Bronchial epithelial cell (primary cell): ENCODE data around the gene GSTM2. TPM values are rescaled to one million over a fixed set of nuclear protein-coding genes. Genes with fewer than 3 reads are reported as not detected.

Experiments
- DNase-seq: peaks from one replicate; pipeline ENCODE4 v3.0.0-alpha.2; 2010; ENCODE audit warnings: low read depth
- FAIRE-seq: peaks from 2 replicates; lab custom pipeline; 2011; peaks lifted over from hg19 to GRCh38; lab: Jason Lieb, UNC
- H3K27me3 ChIP-seq: 2 replicates; pipeline ENCODE4 v1.5.1; 2011; ENCODE audit warnings: low read length; ENCODE audit not compliant: control insufficient read depth, insufficient read depth
- H3K36me3 ChIP-seq: 2 replicates; pipeline ENCODE4 v1.5.1; 2011; ENCODE audit warnings: low read length; ENCODE audit not compliant: control insufficient read depth, insufficient read depth
- H3K4me3 ChIP-seq: 2 replicates; pipeline ENCODE4 v1.5.1; 2011; ENCODE audit warnings: mild to moderate bottlenecking, low read depth, low read length, control low read depth
- CTCF ChIP-seq: IDR thresholded peaks from 2 replicates; pipeline ENCODE4 v1.5.1; 2011; ENCODE audit warnings: mild to moderate bottlenecking, moderate library complexity, low read length, control low read depth, inconsistent platforms; ENCODE audit not compliant: insufficient read depth, severe bottlenecking
- total RNA-seq: library from RNA; depleted of rRNA; stranded (reverse); fragments of >200 nt; gene quantifications from 2 replicates; pipeline ENCODE4 v1.2.1, GENCODE V29; 2014

Gene GSTM2
- total RNA-seq, 1 donor from 2014 or later, result 0.26 TPM

DNA sequence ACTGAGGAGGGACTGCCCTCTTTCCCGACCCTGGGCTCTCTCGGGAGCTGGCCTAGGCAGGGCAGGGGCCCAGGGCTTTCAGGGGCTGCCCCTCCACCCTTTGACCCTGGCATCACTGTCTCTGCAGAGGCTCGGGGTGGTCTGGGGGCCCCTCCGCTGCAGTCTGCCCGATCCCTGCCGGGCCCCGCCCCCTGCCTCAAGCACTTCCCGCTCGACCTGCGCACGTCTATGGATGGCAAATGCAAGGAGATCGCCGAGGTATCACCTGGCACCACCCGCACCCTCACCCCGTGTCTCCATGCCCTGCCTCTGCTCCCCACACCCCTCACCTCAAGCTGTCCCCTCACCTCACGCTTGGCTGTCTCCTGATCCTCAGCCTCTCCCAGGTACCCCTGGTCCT lies 42.7 kb upstream of the GSTM2 start:
- no peak overlapping the region for H3K4me3 ChIP-seq
- DNase-seq (no peak), FAIRE-seq (no peak)
- TF ChIP-seq CTCF, result no peak
- peaks cover 19% of the 10 kb centered on the region for H3K36me3 ChIP-seq
- H3K27me3 ChIP-seq, result no peaks in the 10 kb centered on the region

- DNase-seq (no peak), FAIRE-seq (no peak)
- H3K36me3 ChIP-seq, result peaks cover 23% of the 10 kb centered on the region
- TF ChIP-seq CTCF, result no peak
- no peak overlapping the region for H3K4me3 ChIP-seq
- no peaks in the 10 kb centered on the region for H3K27me3 ChIP-seq
These were observed 42.0 kb upstream of the GSTM2 start for GRCh38 chr1:109625601-109626560.

DNA sequence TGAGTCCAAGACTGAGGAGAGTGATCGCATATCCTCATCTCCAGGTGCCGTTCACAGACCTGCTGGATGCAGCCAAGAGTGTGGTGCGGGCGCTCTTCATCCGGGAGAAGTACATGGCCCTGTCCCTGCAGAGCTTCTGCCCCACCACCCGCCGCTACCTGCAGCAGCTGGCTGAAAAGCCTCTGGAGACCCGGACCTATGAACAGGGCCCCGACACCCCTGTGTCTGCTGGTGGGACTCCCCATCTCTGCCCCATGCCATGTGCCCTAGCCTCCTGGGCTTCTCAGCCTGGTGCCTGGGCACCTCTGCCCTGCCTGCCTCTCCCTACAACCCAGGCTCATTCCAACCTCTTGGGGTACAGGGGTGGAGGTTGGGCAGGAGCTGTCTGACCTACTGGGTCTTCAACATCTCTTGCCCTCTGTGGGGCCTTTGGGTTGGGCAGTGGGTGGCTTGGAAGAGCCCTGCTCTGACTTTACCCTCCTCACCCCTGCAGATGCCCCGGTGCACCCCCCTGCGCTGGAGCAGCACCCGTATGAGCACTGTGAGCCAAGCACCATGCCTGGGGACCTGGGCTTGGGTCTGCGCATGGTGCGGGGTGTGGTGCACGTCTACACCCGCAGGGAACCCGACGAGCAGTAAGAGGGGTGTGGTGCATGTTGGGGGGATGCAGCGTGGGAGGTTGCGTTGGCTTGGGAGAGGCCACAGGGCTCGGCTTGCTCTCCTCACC lies 41.0 kb upstream of the GSTM2 start:
- FAIRE-seq (no peak), DNase-seq (no peak)
- TF ChIP-seq CTCF, result no peak
- Histone ChIP-seq H3K36me3 (peaks cover 28% of the 10 kb centered on the region), H3K4me3 (no peak overlapping the region), H3K27me3 (no peaks in the 10 kb centered on the region)

- no peak for TF ChIP-seq CTCF
- Histone ChIP-seq H3K36me3 (peaks cover 30% of the 10 kb centered on the region), H3K4me3 (no peak overlapping the region), H3K27me3 (no peaks in the 10 kb centered on the region)
- FAIRE-seq (peak; percentile 52), DNase-seq (no peak)
These were observed 40.0 kb upstream of the GSTM2 start for GRCh38 chr1:109627692-109628399.

- peaks cover 29% of the 10 kb centered on the region for H3K36me3 ChIP-seq
These were observed 39.1 kb upstream of the GSTM2 start for GRCh38 chr1:109628540-109629321.

More at GRCh38 chr1:109628540-109629321, 39.1 kb upstream of the GSTM2 start:
- DNase-seq (peak; percentile 75), FAIRE-seq (no peak)
- Histone ChIP-seq H3K4me3 (no peak overlapping the region), H3K27me3 (no peaks in the 10 kb centered on the region)
- no peak for TF ChIP-seq CTCF
